ENCODE data around the gene GDF15.

Gene GDF15

DNA sequence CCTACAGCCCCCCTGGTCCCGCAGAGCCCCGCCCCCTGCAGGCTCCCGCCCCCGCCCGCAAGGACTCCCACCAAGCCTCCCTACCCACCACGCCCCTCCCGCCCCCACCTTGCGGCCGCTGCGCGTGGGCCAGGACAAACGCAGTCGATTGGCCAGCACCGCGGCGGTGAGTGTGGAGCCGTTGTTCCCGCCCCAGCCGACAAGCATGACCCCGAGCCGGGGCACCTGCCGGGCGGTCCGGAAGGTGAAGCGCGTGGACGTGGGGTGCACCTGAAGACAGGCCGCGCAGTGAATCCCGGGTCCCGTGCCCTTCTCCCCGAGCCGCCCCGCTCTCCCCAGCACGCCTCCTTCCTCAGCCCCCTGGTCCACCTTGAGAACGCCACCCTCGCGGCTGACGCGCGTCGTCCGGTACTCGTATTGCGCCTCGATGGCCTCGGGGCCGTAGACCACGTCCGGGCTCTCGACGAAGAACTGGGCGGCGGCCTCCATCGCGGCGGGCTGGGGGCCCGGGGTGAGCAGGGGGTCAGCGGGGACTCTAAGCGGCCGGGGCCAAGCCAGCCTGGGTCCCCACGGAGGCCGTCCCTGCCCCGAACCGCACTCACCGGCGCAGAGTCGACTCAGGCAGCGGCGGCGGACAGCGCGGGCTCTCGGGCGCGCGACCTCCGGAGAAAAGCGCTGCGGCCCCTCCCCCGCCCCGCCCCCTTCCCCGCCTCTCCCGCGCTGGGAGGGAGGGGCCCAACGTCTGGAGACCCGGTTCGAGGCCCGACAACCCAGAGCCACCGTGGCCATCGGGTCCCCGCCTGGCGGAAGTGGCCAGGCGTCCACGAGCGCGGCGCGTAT, 51.8 kb downstream of the GDF15 start, which contains the start of gene ISYNA1:
TSS of gene ISYNA1 (minus strand) at position 643 of the 840 bp plus-strand sequence. CDS start at position 489, 154 bp downstream.
- 0% methylated on average over 44 of the region's 99 CpGs for WGBS
- H3K4me1 ChIP-seq (ENCODE audit: control insufficient read depth, insufficient read depth, low read depth, low read length) = peaks cover 69% of the 10 kb centered on the region

DNA sequence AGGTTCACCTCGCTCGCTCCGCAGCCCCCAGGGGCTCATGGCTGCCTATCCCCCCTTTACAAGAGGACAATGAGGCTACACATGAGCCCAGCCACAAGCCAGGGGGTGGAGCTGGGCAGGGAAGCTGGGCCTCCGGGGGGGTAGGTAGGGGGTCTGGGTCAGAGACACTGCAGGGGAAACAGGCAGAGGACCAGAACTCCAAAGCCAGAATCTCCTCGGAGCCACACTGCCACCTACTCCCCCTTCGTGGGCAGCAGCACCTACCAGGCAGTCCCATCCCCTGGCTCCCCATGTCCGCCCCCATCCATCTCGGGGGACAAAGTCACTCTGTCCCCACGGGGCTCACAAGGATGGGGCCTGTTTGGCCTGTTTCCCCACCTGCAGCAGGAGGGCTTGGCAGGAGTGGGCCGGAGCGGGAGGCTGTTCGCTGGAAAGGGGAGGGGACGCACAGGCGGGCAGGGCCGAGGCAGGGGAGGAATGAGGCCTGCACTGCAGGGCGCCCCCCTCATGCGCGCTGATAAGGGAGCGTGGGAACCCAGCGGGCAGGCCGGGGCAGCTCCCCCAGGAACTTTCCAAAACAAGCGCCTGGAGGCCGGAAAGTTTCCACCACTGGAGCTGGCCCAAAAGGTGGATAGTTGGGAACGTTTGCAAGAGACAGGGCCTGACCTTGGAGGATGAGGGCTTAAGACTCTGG, 52.5 kb downstream of the GDF15 start:
- no peaks in the 10 kb centered on the region for H3K27me3 ChIP-seq (ENCODE audit: control insufficient read depth in 1 of 2, insufficient read depth in 1 of 2, low read length in 2 of 2)

More for the DNA sequence above, 51.8 kb downstream of the GDF15 start, which contains the start of gene ISYNA1:
- H2BK120ac ChIP-seq (ENCODE audit: low read depth, low read length) = peak within 1 kb of the TSS; percentile 56
- H3K4ac ChIP-seq (ENCODE audit: low read depth in 1 of 2, low read length in 2 of 2) = peak within 1 kb of the TSS; percentile 69 to 73
- H3K9ac ChIP-seq (ENCODE audit: low read length) = peak within 1 kb of the TSS; percentile 53
- H3K27me3 ChIP-seq (ENCODE audit: control insufficient read depth in 1 of 2, insufficient read depth in 1 of 2, low read length in 2 of 2) = no peaks in the 10 kb centered on the region
- peak within 1 kb of the TSS; percentile 76 for H4K8ac ChIP-seq (ENCODE audit: low read length)
- H3K23ac ChIP-seq (ENCODE audit: low read length in 2 of 2) = peak within 1 kb of the TSS in 1 of 2 experiments; percentile 91
- peak within 1 kb of the TSS in 1 of 2 experiments; percentile 83 for H2BK12ac ChIP-seq (ENCODE audit: low read length in 2 of 2)
- DNase-seq = peak; percentile 71
- peak within 1 kb of the TSS; percentile 39 for H2BK5ac ChIP-seq (ENCODE audit: low read depth, low read length, poor library complexity, severe bottlenecking)
- no peaks in the 10 kb centered on the region for H3K9me3 ChIP-seq (ENCODE audit: control insufficient read depth, low read length)
- H2AK5ac ChIP-seq (ENCODE audit: low read length, severe bottlenecking) = peak within 1 kb of the TSS; percentile 31
- peak within 1 kb of the TSS; percentile 70 for H3K27ac ChIP-seq (ENCODE audit: low read length, poor library complexity, severe bottlenecking)
- peak within 1 kb of the TSS; percentile 55 to 94 for H3K18ac ChIP-seq (ENCODE audit: low read depth in 1 of 2, low read length in 2 of 2)
- H4K91ac ChIP-seq (ENCODE audit: low read length) = peak within 1 kb of the TSS; percentile 91
- H3K4me3 ChIP-seq (ENCODE audit: insufficient read depth in 1 of 2, low read depth in 1 of 2, low read length in 2 of 2) = peak within 1 kb of the TSS; percentile 72 to 79
- peak within 1 kb of the TSS; percentile 98 for H3K4me2 ChIP-seq (ENCODE audit: low read length, poor library complexity, severe bottlenecking)
- peaks cover 12 to 54% of the 10 kb centered on the region in 2 experiments for H3K36me3 ChIP-seq (ENCODE audit: control insufficient read depth in 1 of 2, insufficient read depth in 2 of 2, low read depth in 1 of 2, low read length in 2 of 2)
- H2AFZ ChIP-seq (ENCODE audit: low read depth, low read length) = no peak within 1 kb of the TSS
- H3K79me1 ChIP-seq (replicated peaks; ENCODE audit: low read length, poor library complexity, severe bottlenecking) = peaks cover 10% of the 10 kb centered on the region
- peak within 1 kb of the TSS in 1 of 2 experiments; percentile 97 for H3K14ac ChIP-seq (ENCODE audit: low read length in 2 of 2)
- peak within 1 kb of the TSS; percentile 30 for H2BK15ac ChIP-seq (ENCODE audit: low read depth, poor library complexity, severe bottlenecking)

More for the DNA sequence above, 52.5 kb downstream of the GDF15 start:
- H3K18ac ChIP-seq (ENCODE audit: low read depth in 1 of 2, low read length in 2 of 2) = peak overlapping the region; percentile 55 to 92
- H3K4me2 ChIP-seq (ENCODE audit: low read length, poor library complexity, severe bottlenecking) = peak overlapping the region; percentile 46
- no peak overlapping the region for H2BK15ac ChIP-seq (ENCODE audit: low read depth, poor library complexity, severe bottlenecking)
- no peak overlapping the region for H3K4me3 ChIP-seq (ENCODE audit: insufficient read depth in 1 of 2, low read depth in 1 of 2, low read length in 2 of 2)
- H3K4me1 ChIP-seq (ENCODE audit: control insufficient read depth, insufficient read depth, low read depth, low read length) = peaks cover 62% of the 10 kb centered on the region
- H2AK5ac ChIP-seq (ENCODE audit: low read length, severe bottlenecking) = peak overlapping the region; percentile 16
- peaks cover 11% of the 10 kb centered on the region for H3K79me1 ChIP-seq (replicated peaks; ENCODE audit: low read length, poor library complexity, severe bottlenecking)
- H3K9me3 ChIP-seq (ENCODE audit: control insufficient read depth, low read length) = no peaks in the 10 kb centered on the region
- peak; percentile 74 for DNase-seq
- H3K27ac ChIP-seq (ENCODE audit: low read length, poor library complexity, severe bottlenecking) = peak overlapping the region; percentile 63
- H2AFZ ChIP-seq (ENCODE audit: low read depth, low read length) = no peak overlapping the region
- peak overlapping the region; percentile 45 for H3K9ac ChIP-seq (ENCODE audit: low read length)
- 28% methylated on average over 23 of the region's 24 CpGs for WGBS
- H3K4ac ChIP-seq (ENCODE audit: low read depth in 1 of 2, low read length in 2 of 2) = peak overlapping the region; percentile 68 to 69
- H2BK12ac ChIP-seq (ENCODE audit: low read length in 2 of 2) = peak overlapping the region in 1 of 2 experiments; percentile 19
- H2BK120ac ChIP-seq (ENCODE audit: low read depth, low read length) = peak overlapping the region; percentile 56
- peak overlapping the region in 1 of 2 experiments; percentile 48 for H3K23ac ChIP-seq (ENCODE audit: low read length in 2 of 2)
- H3K36me3 ChIP-seq (ENCODE audit: control insufficient read depth in 1 of 2, insufficient read depth in 2 of 2, low read depth in 1 of 2, low read length in 2 of 2) = peaks cover 15 to 58% of the 10 kb centered on the region in 2 experiments
- H3K14ac ChIP-seq (ENCODE audit: low read length in 2 of 2) = peak overlapping the region in 1 of 2 experiments; percentile 76
- H4K8ac ChIP-seq (ENCODE audit: low read length) = peak overlapping the region; percentile 66
- H2BK5ac ChIP-seq (ENCODE audit: low read depth, low read length, poor library complexity, severe bottlenecking) = peak overlapping the region; percentile 39
- peak overlapping the region; percentile 91 for H4K91ac ChIP-seq (ENCODE audit: low read length)

Small RNA genes lying within 50 kb of the gene (small RNA-seq; reads per million reads assigned to genes)
- 1.4 reads per million for gene MIR3189 (ENCODE audit: low read depth)

All from mesenchymal stem cell (in vitro differentiated cells and primary cell).